Effector CD4-positive, alpha-beta T cell (primary cell): Measurements from ENCODE around the gene CTBP1.

ENCODE experiments used
- DNase-seq: peaks from one replicate; pipeline ENCODE4 v3.0.0-alpha.2; 2020

Gene CTBP1

DNA sequence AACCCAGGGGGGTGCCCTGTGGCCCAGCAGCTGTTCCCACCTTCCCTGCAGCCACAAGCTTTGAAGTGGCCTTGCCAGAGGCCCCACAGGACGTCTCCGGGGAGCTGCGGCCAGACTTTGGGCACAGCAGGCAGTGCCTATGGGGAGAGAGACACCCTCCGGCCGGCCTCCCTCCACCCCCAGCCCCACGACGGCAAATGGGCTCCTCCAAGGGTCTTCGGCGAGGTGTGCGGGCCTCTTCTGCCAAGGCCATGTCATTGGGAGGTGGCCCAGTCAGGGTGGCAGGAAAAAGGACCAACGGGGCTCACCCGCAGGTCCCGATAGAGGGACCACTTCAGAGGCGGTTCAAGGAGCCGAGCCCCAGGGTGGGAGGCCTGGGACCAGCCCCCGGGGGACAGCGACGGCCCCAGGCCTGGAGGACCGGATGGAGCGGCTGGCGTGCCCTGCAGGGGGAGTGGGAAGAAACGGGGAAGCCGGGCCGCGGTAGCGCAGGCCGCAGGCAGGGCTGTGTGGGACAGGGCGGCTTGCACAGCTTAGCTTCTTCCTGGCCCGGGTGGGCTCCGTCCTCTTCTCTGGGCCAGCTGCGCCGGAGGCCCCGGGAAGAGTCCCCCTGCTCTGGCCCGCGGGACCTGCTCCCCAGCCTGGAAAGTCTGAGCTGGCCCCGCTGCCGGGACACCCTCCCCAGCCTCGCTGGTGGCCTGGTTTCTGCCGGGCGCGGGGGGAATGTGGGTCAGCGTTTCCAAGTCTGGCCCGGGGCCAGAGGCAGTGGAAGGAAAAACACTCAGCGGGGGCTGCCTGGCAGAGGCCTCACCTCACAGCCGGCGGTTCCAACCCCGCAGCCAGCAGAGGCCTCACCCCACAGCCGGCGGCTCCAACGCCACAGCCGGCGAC lies 54.7 kb downstream of the CTBP1 start:
- no peak for DNase-seq

DNA sequence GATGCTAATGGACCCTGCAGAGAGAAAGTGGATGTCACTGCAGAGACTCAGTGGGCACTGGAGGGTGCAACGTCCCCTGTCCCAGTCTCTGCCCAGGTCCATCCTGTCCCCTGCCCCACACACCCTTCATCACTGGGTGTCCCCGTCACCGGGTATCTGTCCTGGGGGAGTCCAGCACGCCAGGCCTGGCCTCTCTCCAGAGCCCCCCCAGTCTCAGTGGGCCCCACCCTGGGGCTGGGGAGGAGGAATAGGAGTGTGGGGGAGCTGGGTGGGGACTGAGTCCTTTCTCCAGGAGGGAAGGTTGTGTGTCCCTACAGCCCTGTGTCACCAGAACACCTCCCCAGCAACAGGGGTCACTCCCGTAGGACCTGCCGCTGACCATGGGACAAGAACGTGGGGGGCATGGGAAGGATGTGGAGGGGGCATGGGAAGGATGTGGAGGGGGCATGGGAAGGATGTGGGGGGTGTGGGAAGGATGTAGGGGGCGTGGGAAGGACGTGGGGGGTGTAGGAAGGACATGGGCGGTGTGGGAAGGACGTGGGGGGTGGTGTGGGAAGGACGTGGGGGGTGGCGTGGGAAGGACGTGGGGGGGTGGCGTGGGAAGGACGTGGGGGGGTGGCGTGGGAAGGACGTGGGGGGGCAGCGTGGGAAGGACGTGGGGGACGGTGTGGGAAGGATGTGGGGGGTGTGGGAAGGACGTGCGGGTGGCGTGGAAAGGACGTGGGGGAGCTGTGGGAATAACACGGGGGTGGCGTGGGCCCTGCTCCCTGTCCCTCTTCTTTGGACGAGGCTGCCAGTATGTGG lies 55.5 kb downstream of the CTBP1 start:
- DNase-seq: no peak

DNA sequence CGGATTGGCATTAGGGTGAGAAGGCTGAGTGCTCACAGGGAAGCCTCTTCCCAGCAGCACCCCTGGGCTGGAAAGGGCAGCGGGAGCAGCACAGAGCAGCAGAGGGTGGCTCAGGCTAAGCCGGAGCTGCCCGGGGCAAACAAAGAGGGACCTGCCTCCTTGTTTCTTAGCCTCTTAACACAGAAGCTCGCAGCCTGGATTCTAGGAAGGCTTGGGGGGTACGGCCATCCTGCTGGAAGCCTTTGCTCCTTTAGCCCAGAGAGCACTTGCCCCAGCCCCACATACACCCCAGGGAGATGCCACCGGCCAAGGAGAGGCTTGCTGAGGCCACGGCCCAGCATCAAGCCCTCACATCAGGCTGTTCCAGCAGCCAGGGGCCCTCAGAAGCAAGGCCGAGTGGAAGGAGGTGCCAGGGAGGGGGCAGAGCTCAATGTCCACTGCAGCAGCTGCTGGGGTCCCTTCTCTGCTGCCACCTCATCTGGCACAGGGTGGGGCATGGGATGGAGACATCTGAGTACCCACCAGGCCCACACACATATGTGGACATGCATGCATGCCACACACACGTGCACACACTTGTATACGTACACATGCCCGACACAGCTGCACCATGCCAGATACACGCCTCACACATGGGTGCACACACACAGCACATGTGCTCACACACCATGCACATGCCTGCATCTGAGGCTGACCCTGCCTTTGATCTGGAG lies 56.3 kb downstream of the CTBP1 start:
- no peak for DNase-seq

DNA sequence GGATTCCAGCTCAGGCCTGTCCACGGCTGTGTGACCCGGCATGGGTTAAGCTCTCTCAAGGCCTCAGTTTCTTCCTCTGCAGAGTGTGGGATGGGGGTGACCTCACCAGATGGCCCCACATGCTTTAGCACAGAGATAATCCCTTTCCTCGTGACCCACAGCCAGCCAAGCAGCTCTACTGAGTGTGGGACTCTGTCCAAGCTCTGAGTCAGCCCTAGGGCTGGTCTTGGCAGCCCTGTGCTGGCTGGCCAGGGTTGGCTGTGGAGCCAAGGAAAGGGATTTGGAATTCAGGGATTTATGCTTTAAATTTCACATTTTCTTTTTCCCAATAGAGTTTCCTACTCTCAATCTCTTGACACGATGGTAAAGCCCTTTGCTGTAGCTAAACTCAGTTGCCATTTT lies 56.8 kb downstream of the CTBP1 start:
- DNase-seq: no peak

DNA sequence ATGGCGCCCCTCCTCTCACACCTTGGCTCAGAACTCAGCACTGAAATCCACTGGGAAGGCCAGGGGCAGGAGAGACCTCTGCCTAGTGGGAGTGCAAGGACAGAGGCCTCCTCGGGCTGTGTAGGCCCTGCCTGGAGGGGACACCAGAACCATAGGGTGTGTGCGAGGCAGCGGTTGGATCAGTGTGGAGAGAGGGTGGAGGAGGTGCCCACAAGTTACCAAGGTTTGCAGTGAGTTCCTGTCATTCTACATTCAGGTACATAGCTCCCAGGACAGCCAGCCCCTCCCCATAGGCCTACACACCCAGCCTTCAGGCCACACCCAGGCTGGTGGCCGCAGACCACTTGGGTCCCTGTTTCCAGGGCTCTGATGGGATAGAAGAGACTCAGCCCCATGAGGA lies 57.3 kb downstream of the CTBP1 start:
- no peak for DNase-seq

DNA sequence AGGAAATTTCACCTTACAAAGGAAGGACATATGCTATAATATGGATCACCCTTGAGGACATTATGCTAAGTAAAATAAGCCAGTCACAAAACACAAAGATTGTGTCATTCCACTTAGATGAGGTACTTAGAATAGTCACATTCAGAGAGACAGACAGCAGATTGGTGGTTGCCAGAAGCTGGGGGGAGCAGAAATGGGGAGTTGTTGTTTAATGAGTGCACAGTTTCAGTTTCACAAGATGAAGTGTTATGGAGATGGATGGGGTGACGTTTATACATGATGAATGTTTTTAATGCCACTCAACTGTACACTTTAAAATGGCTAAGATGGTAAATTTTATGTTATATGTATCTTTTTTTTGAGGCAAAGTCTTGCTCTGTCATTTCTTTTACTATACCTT lies 61.7 kb downstream of the CTBP1 start:
- no peak for DNase-seq

DNA sequence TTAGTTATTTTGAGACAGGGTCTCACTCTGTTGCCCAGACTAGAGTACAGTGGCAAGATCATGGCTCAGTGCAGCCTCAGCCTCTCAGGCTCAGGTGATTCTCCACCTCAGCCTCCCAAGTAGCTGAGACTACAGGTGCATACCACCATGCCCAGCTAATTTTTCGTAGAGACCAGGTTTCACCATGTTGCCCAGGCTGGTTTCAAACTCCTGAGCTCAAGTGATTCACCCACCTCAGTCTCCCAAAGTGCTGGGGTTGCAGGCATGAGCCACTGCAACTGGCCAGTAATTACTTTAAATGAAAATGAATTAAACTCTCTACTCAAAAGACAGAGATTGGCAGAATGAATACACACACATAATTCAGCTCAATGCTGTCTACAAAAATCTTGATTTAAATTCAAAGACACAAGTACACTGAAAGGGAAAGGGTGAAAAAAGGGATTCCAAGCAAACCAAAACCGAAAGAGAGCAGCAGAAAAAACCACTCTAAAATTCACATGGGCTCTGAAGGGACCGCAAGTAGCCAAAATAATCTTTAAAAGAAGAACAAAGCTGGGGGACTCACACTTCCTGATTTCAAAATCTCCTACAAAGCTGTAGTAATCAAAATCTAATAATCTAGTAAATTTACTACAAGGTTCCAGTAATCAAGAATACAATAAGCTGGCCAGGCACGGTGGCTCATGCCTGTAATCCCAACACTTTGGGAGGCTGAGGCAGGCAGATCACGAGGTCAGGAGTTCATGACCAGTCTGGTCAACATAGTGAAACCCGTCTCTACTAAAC lies 64.8 kb downstream of the CTBP1 start:
- DNase-seq: no peak

DNA sequence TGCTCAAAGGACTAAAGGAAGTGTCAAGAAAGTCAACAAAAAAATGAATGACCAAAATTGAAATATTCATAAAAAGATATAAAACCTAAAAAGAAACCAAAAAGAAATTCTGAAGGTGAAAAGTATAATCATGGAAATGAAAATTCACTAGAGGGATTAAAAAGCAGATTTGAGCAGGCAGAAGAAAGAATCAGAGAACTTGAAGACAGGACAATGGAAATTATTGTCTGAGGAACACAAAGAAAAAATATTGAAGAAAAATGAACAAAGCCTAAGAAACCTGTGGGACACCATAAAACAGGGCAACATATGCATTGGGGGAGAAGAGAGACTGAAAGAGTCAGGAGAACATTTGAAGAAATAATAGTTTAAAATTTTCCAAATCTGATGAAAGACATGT lies 66.6 kb downstream of the CTBP1 start:
- no peak for DNase-seq

DNA sequence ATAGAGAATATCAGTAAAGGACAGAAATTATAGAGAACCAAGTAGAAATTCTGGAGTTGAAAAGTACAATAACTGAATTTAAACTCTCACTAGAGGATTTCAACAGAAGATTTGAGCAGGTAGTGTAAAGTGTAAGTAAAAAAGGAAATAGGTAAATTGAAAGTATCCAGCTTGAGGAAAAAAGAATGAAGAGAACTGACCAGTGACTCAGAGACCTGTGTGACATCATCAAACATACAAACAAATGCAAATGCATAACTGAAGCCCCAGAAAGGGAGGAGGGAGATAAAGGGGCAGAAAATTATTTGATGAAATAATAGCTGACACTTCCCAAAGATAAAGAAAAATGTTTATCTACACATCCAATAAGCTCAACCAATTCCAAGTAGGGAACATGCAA lies 68.3 kb downstream of the CTBP1 start:
- no peak for DNase-seq

DNA sequence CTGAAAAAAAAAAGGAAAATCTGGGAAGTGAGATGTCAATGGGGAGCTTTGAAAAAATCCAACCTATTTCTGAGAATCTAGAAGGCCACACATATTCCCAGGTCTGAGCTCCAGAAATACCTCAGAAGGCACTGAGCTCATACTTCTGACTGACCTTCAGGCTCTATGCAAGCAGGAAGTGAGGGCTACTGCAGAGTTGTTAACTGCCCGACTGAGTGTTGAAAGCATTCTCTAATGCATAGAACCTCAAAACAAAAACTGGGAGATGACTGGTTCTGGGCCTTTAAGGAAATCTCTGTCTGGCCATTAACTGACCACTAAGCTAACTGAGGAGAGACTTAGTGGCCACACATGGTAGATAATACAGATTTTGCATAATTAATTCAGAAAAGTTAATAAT lies 69.0 kb downstream of the CTBP1 start:
- DNase-seq: no peak

DNA sequence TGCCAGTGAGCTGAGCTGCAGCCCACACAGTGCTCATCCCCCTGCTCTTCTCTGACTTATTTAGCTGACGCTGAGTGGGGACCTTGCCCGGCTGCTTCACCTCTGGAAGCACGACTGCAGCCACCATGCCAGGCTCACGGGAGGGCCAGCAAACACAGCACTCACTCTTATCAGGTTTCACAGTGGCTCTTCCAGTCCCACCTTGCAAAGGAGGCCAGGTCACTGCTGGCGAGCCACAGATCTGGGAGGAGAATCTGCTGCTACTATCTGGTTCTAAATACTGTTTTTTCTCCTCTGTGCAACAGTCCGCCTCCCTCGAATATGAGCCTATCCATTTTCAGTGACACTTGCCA lies 69.9 kb downstream of the CTBP1 start:
- DNase-seq: no peak

DNA sequence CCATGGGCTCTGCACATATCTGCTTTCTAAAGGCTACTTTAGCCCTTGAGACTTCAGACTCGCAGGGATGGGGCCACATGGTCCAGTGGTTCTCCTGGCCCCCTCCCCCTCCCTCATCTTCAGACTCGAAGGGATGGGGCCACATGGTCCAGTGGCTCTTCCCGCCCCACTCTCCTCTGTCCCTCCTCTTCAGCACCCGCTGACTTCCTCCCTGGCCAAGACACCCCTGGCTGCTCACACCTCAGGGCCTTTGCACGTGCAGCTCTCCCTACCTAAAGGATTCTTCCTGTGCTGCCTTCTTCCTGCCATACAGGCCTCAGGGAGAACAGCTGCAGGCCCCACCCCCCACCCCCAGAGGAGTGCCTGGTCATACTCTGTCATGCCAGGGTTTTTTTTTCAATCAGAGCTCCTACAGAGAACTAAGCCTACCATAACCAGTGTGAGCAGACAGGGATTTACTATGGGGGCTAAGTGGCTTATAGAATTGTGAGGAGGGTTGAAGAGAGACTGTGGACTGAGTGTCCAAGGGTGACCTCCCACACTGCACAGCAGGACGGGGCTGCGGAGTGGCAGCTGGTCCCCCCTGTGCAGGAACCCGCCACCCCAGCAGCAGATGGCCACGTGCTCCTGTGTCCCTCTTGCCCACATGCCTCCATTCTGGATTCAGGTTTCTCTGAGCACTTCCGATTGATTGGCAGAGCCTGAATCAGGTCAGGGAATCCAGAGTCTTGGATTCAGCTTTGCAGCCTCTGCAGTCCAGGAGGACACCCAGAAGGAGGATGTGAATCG lies 70.4 kb downstream of the CTBP1 start:
- no peak for DNase-seq

DNA sequence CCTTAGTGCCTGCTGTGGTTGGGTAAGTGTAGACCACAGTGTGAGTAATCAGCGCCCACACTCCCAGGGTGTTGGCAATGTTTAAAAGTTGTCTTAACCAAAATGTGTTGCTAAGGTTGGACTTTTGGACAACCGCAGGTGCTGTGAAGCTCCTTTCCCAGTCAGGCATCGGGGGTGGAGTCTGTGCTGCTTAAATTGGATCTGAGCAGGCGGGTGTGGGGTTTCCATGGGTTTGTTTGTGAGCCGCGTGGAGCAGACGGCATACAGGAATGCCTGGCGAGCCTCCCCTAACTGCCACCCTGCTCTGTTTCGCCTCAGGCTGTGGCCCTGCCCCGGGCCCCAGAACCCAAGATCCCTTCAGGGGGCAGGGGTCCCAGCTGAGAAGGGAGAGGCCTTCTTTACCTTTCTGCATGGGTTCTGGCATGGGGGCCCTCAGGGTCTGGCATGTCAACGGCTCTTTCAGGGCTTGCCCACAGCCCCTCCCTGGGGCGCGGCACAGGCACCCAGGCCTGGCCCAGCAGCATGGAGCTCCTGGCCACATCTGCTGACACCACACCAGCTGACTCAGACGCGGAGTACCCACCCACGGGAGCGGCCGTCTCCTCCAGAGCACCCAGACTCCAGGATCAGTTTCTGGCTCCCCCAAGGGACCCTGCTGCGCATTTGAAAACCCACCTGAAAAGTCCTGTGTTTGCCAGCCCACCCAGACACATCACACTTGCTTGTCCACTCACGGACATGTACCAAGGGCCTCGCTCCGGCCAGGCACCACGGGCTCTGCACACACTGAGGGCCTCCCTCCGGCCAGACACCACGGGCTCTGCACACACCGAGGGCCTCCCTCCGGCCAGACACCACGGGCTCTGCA lies 71.4 kb downstream of the CTBP1 start:
- DNase-seq: no peak

DNA sequence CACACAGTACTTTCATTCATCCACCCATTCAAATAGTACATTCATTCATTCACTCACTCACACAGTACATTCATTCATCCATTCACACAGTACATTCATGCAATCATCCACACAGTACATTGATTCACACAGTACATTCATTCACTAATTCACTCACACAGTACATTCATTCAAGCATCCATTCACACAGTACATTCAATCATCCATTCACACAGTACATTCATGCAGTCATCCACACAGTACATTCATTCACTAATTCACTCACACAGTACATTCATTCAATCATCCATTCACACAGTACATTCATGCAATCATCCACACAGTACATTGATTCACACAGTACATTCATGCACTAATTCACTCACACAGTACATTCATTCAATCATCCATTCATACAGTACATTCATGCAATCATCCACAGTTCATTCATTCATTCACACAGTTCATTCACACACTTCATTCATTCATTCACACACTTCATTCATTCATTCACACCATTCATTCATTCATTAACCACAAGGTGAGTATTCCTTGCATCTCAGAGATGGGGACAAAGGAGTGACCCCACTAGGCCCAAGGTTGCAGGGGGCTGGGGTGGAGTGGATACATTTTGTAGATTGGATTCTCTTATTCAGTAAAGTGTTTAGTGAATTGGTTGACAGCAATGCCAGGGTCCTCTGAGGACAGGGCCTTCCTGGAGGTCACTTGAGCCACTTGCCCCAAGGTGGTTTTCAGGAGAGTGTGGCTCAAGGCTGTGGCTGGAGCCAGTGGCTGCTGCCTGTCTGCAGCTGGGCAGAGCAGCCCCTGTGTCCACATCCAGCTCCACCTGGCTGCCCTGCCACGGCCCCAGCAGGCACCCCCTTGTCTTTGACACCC lies 72.3 kb downstream of the CTBP1 start:
- DNase-seq: no peak

DNA sequence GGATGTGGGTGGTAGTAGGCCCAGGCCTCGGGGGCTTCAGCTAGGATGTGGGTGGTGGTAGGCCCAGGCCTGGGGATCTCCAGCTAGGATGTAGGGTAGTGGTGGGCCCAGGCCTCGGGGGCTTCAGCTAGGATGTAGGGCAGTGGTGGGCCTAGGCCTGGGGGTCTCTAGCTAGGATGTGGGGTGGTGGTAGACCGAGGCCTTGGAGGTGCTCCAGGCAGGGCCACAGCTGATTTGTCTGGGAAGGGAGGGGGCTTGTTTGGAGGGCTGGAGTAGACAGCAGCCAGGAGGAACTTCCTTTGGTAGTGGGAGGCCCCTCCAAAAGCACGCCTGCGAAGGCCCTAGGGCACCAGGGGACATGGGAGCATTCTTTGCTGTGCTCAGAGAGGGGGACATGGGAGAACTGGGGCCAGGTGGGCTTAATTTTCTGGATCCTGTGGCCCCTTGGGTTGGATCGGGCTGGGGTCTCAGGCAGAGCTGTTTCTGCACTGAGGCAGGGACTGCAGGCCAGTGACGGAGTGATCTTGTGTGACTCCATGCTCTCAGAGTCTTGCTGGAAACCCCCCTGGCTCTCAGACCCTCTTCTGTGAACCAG lies 73.2 kb downstream of the CTBP1 start:
- no peak for DNase-seq

DNA sequence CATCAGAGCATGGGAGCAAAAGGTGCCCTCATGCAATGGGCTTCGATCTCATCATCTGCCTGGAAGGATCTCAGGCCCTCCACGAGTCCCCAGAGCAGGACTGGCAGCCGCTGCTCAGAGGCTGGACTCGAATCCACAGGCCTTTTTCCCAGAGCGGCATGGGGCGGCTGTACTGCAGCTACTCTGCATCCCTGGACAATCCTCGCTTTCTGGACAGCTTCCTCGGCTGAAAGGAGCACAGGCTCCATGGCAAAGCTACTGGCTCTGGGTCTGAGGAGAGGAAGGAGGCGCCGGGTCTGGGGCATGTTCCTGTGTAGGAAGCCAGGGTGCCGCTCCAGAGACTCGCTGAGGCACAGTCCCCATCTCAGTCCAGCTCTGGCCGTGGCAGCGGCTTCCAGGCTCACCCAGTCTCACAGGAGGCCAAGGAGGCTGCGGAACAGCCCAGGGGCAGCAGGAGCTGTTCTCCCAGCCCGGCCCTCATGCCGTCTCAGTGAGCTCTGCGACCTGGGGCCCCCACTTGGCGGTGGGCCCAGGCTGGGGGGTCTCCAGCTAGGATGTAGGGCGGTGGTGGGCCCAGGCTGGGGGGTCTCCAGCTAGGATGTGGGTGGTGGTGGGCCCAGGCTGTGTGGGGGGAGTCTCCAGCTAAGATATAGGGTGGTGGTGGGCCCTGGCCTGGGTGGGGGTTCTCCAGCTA lies 73.8 kb downstream of the CTBP1 start:
- no peak for DNase-seq

DNA sequence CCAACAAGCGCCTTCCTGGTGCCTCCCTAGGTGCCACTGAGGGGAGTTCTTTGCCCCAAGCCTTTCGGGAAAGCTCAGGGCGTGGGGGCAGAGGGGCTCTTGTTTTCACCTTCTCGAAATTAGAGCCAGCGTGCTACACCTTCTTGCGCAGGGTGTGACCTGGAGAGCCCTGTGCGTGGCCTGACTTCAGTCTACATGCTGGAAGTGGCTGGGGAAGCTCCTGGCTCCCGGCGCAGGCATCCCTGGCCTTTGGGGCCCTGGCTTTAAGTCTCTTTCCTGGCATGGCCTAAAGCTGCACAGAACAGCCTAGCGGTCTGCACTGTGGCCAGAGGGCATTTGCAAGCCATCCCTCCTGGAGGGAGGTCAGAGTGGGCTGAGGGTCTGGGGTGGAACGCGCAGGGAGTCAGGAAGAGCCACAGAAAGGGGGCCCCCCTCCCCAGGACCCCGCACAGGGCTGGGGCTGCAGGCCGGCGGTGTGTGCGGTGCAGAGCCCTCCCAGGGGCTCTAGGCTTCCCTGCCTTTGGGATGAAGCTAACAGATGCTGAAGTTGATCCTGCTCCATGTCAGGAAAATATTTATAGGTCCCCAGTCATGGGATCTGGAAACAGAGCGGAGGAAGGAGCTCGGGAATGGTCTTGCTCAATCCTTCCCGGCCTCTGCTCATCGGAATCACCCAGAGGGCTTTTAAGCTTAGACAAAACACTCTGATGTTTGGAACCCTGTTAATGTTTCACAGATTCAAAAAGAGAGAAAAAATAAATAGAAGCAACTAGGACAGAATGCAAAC lies 75.8 kb downstream of the CTBP1 start:
- no peak for DNase-seq
